H9 (cell line): ENCODE data around the gene TSR1. TPM values are rescaled to one million over a fixed set of nuclear protein-coding genes. Genes with fewer than 3 reads are reported as not detected.
A peak's percentile ranks its signal among the peaks of the same experiment; 100 is the strongest.

Experiments
- DNase-seq: peaks from one replicate; pipeline ENCODE4 v3.0.0-alpha.2; 2017
- H2AFZ ChIP-seq: one replicate; pipeline ENCODE4 v1.6.1; 2013; ENCODE audit warnings: mild to moderate bottlenecking, low read length, control low read depth, moderate library complexity
- H2AK5ac ChIP-seq: 2 replicates; pipeline ENCODE4 v1.6.1; 2013; ENCODE audit warnings: low read length, control low read depth, mixed read lengths; ENCODE audit not compliant: insufficient read length
- H2BK120ac ChIP-seq: one replicate; pipeline ENCODE4 v1.6.1; 2013; ENCODE audit warnings: low read depth, mild to moderate bottlenecking, low read length, control low read depth, inconsistent platforms; ENCODE audit not compliant: poor library complexity, severe bottlenecking
- H2BK12ac ChIP-seq: 2 replicates; pipeline ENCODE4 v1.6.1; 2013; ENCODE audit warnings: low read length, control low read depth, mixed read lengths, low read depth; ENCODE audit not compliant: insufficient read length
- H2BK15ac ChIP-seq: 2 replicates; pipeline ENCODE4 v1.6.1; 2013; ENCODE audit warnings: low read depth, low read length, control low read depth
- H2BK20ac ChIP-seq: one replicate; pipeline ENCODE4 v1.6.1; 2013; ENCODE audit warnings: low read depth, mild to moderate bottlenecking, low read length, control low read depth, inconsistent platforms; ENCODE audit not compliant: poor library complexity, severe bottlenecking
- H2BK5ac ChIP-seq: 2 replicates; pipeline ENCODE4 v1.6.1; 2013; ENCODE audit warnings: low read length, control low read depth, mixed read lengths; ENCODE audit not compliant: insufficient read length
- H3K14ac ChIP-seq: 2 replicates; pipeline ENCODE4 v1.6.1; 2013; ENCODE audit warnings: low read length, control low read depth; ENCODE audit not compliant: insufficient read depth
- H3K18ac ChIP-seq: 2 replicates; pipeline ENCODE4 v1.6.1; 2013; ENCODE audit warnings: low read depth, mild to moderate bottlenecking, mixed read lengths, low read length, control low read depth; ENCODE audit not compliant: insufficient read length
- H3K23ac ChIP-seq: 2 replicates; pipeline ENCODE4 v1.6.1; 2013; ENCODE audit warnings: low read length, control low read depth, mixed read lengths, low read depth; ENCODE audit not compliant: insufficient read length
- H3K23me2 ChIP-seq: 2 replicates; pipeline ENCODE4 v1.6.1; 2013; ENCODE audit warnings: low read depth, mild to moderate bottlenecking, mixed read lengths, low read length, control low read depth; ENCODE audit not compliant: insufficient read length, poor library complexity, severe bottlenecking
- H3K27ac ChIP-seq: 2 replicates; pipeline ENCODE4 v1.5.1; 2013; ENCODE audit warnings: low read length, control low read depth, mixed read lengths, low read depth; ENCODE audit not compliant: insufficient read length
- H3K27me3 ChIP-seq: 2 replicates; pipeline ENCODE4 v1.6.1; 2013; ENCODE audit warnings: low read length, control low read depth, inconsistent platforms; ENCODE audit not compliant: insufficient read depth
- H3K4ac ChIP-seq: 2 replicates; pipeline ENCODE4 v1.6.1; 2013; ENCODE audit warnings: low read depth, mild to moderate bottlenecking, control low read depth, inconsistent platforms, low read length, moderate library complexity
- H3K4me1 ChIP-seq: 2 replicates; pipeline ENCODE4 v1.6.1; 2013; ENCODE audit warnings: low read length, control low read depth, inconsistent platforms; ENCODE audit not compliant: insufficient read depth
- H3K4me2 ChIP-seq: 2 replicates; pipeline ENCODE4 v1.6.1; 2013; ENCODE audit warnings: low read length, control low read depth, mixed read lengths; ENCODE audit not compliant: insufficient read length, insufficient read depth
- H3K56ac ChIP-seq: 2 replicates; pipeline ENCODE4 v1.6.1; 2013; ENCODE audit warnings: low read depth, mild to moderate bottlenecking, mixed read lengths, low read length, control low read depth; ENCODE audit not compliant: insufficient read length
- H3K79me1 ChIP-seq: 2 replicates; pipeline ENCODE4 v1.6.1; 2013; ENCODE audit warnings: low read depth, mild to moderate bottlenecking, moderate library complexity, low read length, control low read depth, inconsistent platforms; ENCODE audit not compliant: insufficient read depth, poor library complexity, severe bottlenecking
- H3K79me2 ChIP-seq: 2 replicates; pipeline ENCODE4 v1.6.1; 2013; ENCODE audit warnings: low read length, control low read depth, inconsistent platforms; ENCODE audit not compliant: insufficient read depth
- H3K9ac ChIP-seq: 2 replicates; pipeline ENCODE4 v1.6.1; 2013; ENCODE audit warnings: low read length, control low read depth, mixed read lengths; ENCODE audit not compliant: insufficient read length; ENCODE audit errors: extremely low read depth
- H3K9me3 ChIP-seq: one replicate; pipeline ENCODE4 v1.6.1; 2013; ENCODE audit warnings: low read depth, low read length, inconsistent platforms; ENCODE audit not compliant: control insufficient read depth
- H3T11ph ChIP-seq: one replicate; pipeline ENCODE4 v1.6.1; 2013; ENCODE audit warnings: mild to moderate bottlenecking, low read length, control low read depth, inconsistent platforms
- H4K20me1 ChIP-seq: one replicate; pipeline ENCODE4 v1.6.1; 2013; ENCODE audit not compliant: control insufficient read depth, insufficient read length, insufficient read depth
- H4K5ac ChIP-seq: 2 replicates; pipeline ENCODE4 v1.6.1; 2013; ENCODE audit warnings: low read depth, mild to moderate bottlenecking, mixed read lengths, low read length, control low read depth; ENCODE audit not compliant: insufficient read length
- H4K8ac ChIP-seq: replicated peaks from 2 replicates; pipeline ENCODE4 v1.6.1; 2013; ENCODE audit warnings: low read length, control low read depth, mixed read lengths, low read depth; ENCODE audit not compliant: insufficient read length
- H4K91ac ChIP-seq: 2 replicates; pipeline ENCODE4 v1.6.1; 2013; ENCODE audit warnings: low read depth, mild to moderate bottlenecking, moderate library complexity, mixed read lengths, low read length, control low read depth; ENCODE audit not compliant: insufficient read length
- H3K27ac Mint-ChIP-seq, 3 experiments: 2 replicates in 2 of 3; 3 replicates in 1 of 3; pipeline ENCODE4 v1.8.0; 2020 to 2021; ENCODE audit warnings: mixed read lengths in 3 of 3, mild to moderate bottlenecking in 1 of 3, moderate library complexity in 1 of 3
- H3K27me3 Mint-ChIP-seq: 2 replicates; pipeline ENCODE4 v1.8.0; 2021; ENCODE audit warnings: low read depth, mild to moderate bottlenecking, moderate library complexity, mixed read lengths
- H3K36me3 Mint-ChIP-seq, 3 experiments: 2 replicates in 2 of 3; 3 replicates in 1 of 3; pipeline ENCODE4 v1.8.0; 2020 to 2021; ENCODE audit warnings: low read depth in 3 of 3, mixed read lengths in 3 of 3; ENCODE audit not compliant: insufficient read depth in 1 of 3
- H3K4me1 Mint-ChIP-seq, 2 experiments: 2 replicates each; pipeline ENCODE4 v1.8.0; 2020; ENCODE audit warnings: mixed read lengths in 2 of 2
- H3K4me3 Mint-ChIP-seq, 2 experiments: 2 replicates in 1 of 2; 3 replicates in 1 of 2; pipeline ENCODE4 v1.8.0; 2020 to 2021; ENCODE audit warnings: mild to moderate bottlenecking in 2 of 2, mixed read lengths in 2 of 2, moderate library complexity in 1 of 2
- H3K9me3 Mint-ChIP-seq, 2 experiments: 2 replicates in 1 of 2; 3 replicates in 1 of 2; pipeline ENCODE4 v1.8.0; 2020; ENCODE audit warnings: mild to moderate bottlenecking in 2 of 2, mixed read lengths in 2 of 2, moderate library complexity in 1 of 2
- CTCF ChIP-seq: fragments of 200-600 bp; sonication (generic); conservative IDR thresholded peaks from 3 replicates; pipeline ENCODE4 v1.8.0; 2021; ENCODE audit warnings: antibody characterized with exemption, mild to moderate bottlenecking
- WGBS: extraction: QIAGEN DNeasy Blood & Tissue Kit; methylation state at CpG from one replicate; pipeline ENCODE4 v1.1.7; 2013; ENCODE audit warnings: missing lambda C conversion rate, low lambda C conversion rate, mixed read lengths; ENCODE audit not compliant: insufficient read length; ENCODE audit errors: extremely low coverage; 5-methylcytosine and 5-hydroxymethylcytosine counted together
- total RNA-seq: library from RNA; stranded (reverse); gene quantifications from 2 replicates; pipeline ENCODE4 v1.2.1, GENCODE V29; 2021

The TSR1 gene
- total RNA-seq, 1 experiment from 2014 or later: 81.1 TPM

GRCh38 chr17:2346475-2346874, 10.2 kb upstream of the TSR1 start:
- WGBS: no CpG with 5 or more reads among the region's 8 CpGs
- Histone ChIP-seq H3K23ac (no peak overlapping the region), H3K4me1 (peaks cover 4% of the 10 kb centered on the region), H4K5ac (no peak overlapping the region), H3K27me3 (no peaks in the 10 kb centered on the region), H3K79me2 (no peaks in the 10 kb centered on the region; the same call in 1 of the 2 replicates), H2BK20ac (no peak overlapping the region), H3K4ac (no peak overlapping the region; the same call in 1 of the 2 replicates), H3K18ac (no peak overlapping the region), H3K4me2 (no peak overlapping the region), H2BK12ac (peak overlapping the region; percentile 83), H3K79me1 (no peaks in the 10 kb centered on the region), H3K56ac (no peak overlapping the region), H2BK15ac (no peak overlapping the region), H3K14ac (no peak overlapping the region), H2BK5ac (no peak overlapping the region), H2AFZ (no peak overlapping the region), H3K23me2 (peaks cover 5% of the 10 kb centered on the region), H4K20me1 (no peaks in the 10 kb centered on the region), H2AK5ac (no peak overlapping the region), H3K27ac (no peak overlapping the region), H4K91ac (peak overlapping the region; percentile 76), H3K9me3 (no peaks in the 10 kb centered on the region), H2BK120ac (no peak overlapping the region), H4K8ac (no peak overlapping the region), H3T11ph (no peak overlapping the region), H3K9ac (no peak overlapping the region)
- no peak for TF ChIP-seq CTCF
- Mint-ChIP-seq H3K9me3 (no peaks in the 10 kb centered on the region), H3K27me3 (no peaks in the 10 kb centered on the region), H3K27ac (peak overlapping the region in 1 of 3 experiments; percentile 44; a peak in 1 of 7 replicates), H3K4me1 (peaks cover 19 to 24% of the 10 kb centered on the region in 2 experiments), H3K36me3 (peaks cover 5 to 24% (median 16%) of the 10 kb centered on the region in 3 experiments; a peak in 6 of 7 replicates), H3K4me3 (no peak overlapping the region)
- DNase-seq: no peak
